Thyroid gland (tissue), 4 donors: ENCODE measurements around the gene KCNK17. TPM values are rescaled to one million over a fixed set of nuclear protein-coding genes. Genes with fewer than 3 reads are reported as not detected.

Experiments used
- DNase-seq, 2 donors: peaks; one replicate each; pipeline ENCODE4 v3.0.0-alpha.2; 2019
- H3K27ac ChIP-seq, 3 donors: fragments of 200-600 bp; sonication (generic); 1 replicate in 2 of 3; 2 replicates in 1 of 3; pipeline ENCODE4 v1.5.1; 2016 to 2019; ENCODE audit warnings: mild to moderate bottlenecking in 1 of 3, moderate library complexity in 1 of 3
- H3K27me3 ChIP-seq: fragments of 200-600 bp; sonication (generic); one replicate; pipeline ENCODE4 v1.5.1; 2019
- H3K36me3 ChIP-seq, 2 donors: fragments of 200-600 bp; sonication (generic); one replicate each; pipeline ENCODE4 v1.5.1; 2016 to 2019
- H3K4me1 ChIP-seq, 2 donors: fragments of 200-600 bp; sonication (generic); one replicate each; pipeline ENCODE4 v1.5.1; 2017 to 2019
- H3K4me3 ChIP-seq, 3 donors: fragments of 200-600 bp; sonication (generic); replicated peaks in 1 of 3; 1 replicate in 2 of 3; 2 replicates in 1 of 3; pipeline ENCODE4 v1.5.1; 2016; ENCODE audit warnings: mild to moderate bottlenecking in 1 of 3
- H3K9me3 ChIP-seq: fragments of 200-600 bp; sonication (generic); one replicate; pipeline ENCODE4 v1.5.1; 2017
- POLR2A ChIP-seq, 2 donors: fragments of 450-650 bp; IDR thresholded peaks; one replicate each; pipeline ENCODE4 v1.6.1; 2017; ENCODE audit warnings: antibody characterized with exemption in 2 of 2, mild to moderate bottlenecking in 2 of 2, moderate library complexity in 1 of 2
- WGBS, 2 donors: methylation state at CpG; one replicate each; pipeline ENCODE4 v1.1.5; 2017; 5-methylcytosine and 5-hydroxymethylcytosine counted together
- intact Hi-C: fragments of 100-400 bp; cut with DNase I; formaldehyde crosslinking; loops from one replicate; pipeline ENCODE4 v1.15.1; 2023
- total RNA-seq, 4 donors: library from RNA; depleted of rRNA; stranded (reverse); fragments of >200 nt; gene quantifications; one replicate each; pipeline ENCODE4 v1.2.3, GENCODE V29; 2016
- TF ChIP-seq, protein P1 (sequence below), 6 experiments: fragments of 200-600 bp in 3 of 6; fragments of 450-650 bp in 3 of 6; sonication (generic) in 3 of 6; IDR thresholded peaks; one replicate each; pipeline ENCODE4 v1.5.1; 2016 to 2019; ENCODE audit warnings: antibody characterized with exemption in 6 of 6, mild to moderate bottlenecking in 2 of 6, inconsistent platforms in 1 of 6, moderate library complexity in 1 of 6

KCNK17 gene
- total RNA-seq, 4 donors from 2014 or later = 1.1 to 11.5 (median 4.5) TPM

DNA sequence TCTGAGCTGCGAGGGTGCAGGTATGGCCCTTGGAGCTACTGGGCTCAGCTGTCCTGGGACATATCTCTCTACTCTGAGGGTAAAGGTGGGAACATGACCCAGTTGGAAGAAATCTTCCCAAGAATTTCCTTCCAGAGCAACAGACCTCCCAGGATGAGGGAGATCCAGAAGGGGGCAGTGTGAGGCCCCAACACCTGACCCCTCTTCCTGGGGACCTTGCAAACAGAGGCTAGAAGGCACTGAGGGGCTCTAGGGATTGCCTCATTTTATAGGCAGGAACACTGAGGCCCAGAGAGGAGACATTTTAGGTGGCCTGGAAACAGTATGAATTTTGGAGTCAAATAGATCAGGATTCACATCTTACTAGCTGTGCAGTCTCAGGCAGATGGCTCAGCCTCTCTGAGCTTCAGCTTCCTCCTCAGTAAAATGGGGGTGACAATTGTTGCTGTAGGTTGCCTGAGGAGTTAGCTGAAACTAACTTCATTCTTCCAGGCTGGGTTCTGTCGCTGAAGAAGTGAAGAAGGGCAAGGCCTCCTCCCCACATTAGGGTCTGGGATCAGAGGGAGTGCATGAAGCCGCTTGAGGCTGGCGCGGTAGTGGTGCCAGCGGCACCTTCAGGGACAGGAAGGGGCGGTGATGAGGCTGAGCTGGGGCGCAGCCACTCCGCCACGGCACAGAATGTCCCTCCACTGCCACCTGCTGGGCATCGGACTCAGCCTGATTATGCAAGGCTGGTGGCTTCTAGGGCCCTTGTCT is 11.4 kb downstream of the KCNK17 start:
- no peak for TF ChIP-seq POLR2A (IDR thresholded peaks at IDR 0.05)
- TF ChIP-seq, protein P1, sequence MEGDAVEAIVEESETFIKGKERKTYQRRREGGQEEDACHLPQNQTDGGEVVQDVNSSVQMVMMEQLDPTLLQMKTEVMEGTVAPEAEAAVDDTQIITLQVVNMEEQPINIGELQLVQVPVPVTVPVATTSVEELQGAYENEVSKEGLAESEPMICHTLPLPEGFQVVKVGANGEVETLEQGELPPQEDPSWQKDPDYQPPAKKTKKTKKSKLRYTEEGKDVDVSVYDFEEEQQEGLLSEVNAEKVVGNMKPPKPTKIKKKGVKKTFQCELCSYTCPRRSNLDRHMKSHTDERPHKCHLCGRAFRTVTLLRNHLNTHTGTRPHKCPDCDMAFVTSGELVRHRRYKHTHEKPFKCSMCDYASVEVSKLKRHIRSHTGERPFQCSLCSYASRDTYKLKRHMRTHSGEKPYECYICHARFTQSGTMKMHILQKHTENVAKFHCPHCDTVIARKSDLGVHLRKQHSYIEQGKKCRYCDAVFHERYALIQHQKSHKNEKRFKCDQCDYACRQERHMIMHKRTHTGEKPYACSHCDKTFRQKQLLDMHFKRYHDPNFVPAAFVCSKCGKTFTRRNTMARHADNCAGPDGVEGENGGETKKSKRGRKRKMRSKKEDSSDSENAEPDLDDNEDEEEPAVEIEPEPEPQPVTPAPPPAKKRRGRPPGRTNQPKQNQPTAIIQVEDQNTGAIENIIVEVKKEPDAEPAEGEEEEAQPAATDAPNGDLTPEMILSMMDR (IDR thresholded peaks at IDR 0.05) = peak; percentile 73 to 97 (median 92)
- Histone ChIP-seq H3K4me1 (peaks cover 0 to 7% of the 10 kb centered on the region in 2 donors), H3K27ac (no peak overlapping the region), H3K4me3 (no peak overlapping the region), H3K27me3 (no peaks in the 10 kb centered on the region), H3K9me3 (no peaks in the 10 kb centered on the region), H3K36me3 (no peaks in the 10 kb centered on the region)
- DNase-seq = peak; percentile 88 to 91
- intact Hi-C loops = loop anchor here (5.0 kb wide), 1 partner anchor 71 kb away; no protein-coding TSS in a partner anchor
- 11 to 14% methylated on average over 6 to 9 of the region's 11 CpGs for WGBS, 2 donors

DNA sequence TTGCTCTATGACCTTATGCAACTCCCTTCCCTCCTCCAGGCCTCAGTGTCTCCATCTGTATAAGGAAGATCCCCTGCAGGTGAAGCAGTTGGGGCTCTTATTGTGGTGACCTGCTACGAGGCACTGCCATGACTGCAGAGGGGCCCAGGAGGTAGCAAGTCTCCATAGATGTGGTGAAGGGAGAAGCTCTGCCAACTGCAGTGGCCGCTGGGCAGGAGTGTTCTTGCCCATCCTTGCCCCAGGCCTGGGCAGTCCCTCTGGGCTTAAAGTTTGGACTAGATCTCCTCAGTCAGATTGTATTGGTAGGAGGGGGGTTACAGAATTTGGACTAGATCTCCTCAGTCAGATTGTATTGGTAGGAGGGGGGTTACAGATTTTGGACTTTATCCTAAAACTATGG is 12.2 kb downstream of the KCNK17 start:
- Histone ChIP-seq H3K9me3 (no peaks in the 10 kb centered on the region), H3K4me3 (no peak overlapping the region), H3K27ac (no peak overlapping the region), H3K27me3 (no peaks in the 10 kb centered on the region), H3K36me3 (no peaks in the 10 kb centered on the region), H3K4me1 (peaks cover 0 to 7% of the 10 kb centered on the region in 2 donors)
- intact Hi-C loops = loop anchor here (5.0 kb wide), 1 partner anchor 70 kb away; no protein-coding TSS in a partner anchor
- DNase-seq = no peak
- TF ChIP-seq, protein P1 (IDR thresholded peaks at IDR 0.05) = no peak
- no peak for TF ChIP-seq POLR2A (IDR thresholded peaks at IDR 0.05)
- 96 to 100% methylated on average over 2 of the region's 2 CpGs for WGBS, 2 donors

DNA sequence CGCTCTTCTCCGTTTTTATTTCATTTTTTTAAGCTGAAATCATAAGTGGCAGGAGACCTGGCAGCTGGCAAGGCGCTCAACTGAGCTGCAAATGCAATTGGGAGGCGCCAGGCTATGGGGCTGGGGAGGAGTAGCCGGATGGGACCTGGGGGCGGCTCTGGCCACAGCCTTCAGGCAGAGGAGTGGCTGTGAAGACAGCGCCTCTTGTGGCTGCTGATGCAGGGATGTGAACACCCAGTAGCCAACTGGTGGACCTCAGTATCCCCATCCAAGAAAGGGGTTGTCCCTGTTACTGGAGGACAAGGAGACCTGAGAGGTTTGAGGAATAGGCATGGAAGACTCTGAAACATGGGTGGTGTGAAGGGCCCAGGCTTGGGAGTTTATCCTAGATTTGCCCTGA is 12.6 kb downstream of the KCNK17 start:
- no peak for DNase-seq
- H3K4me3 ChIP-seq = no peak overlapping the region
- no peaks in the 10 kb centered on the region for H3K27me3 ChIP-seq
- no peak for TF ChIP-seq POLR2A (IDR thresholded peaks at IDR 0.05)
- TF ChIP-seq, protein P1 (IDR thresholded peaks at IDR 0.05) = no peak
- H3K36me3 ChIP-seq = no peaks in the 10 kb centered on the region
- H3K4me1 ChIP-seq = peaks cover 0 to 7% of the 10 kb centered on the region in 2 donors
- no peaks in the 10 kb centered on the region for H3K9me3 ChIP-seq
- intact Hi-C loops = loop anchor here (5.0 kb wide), 1 partner anchor 69 kb away; no protein-coding TSS in a partner anchor
- 76 to 87% methylated on average over 7 of the region's 7 CpGs for WGBS, 2 donors
- no peak overlapping the region for H3K27ac ChIP-seq

DNA sequence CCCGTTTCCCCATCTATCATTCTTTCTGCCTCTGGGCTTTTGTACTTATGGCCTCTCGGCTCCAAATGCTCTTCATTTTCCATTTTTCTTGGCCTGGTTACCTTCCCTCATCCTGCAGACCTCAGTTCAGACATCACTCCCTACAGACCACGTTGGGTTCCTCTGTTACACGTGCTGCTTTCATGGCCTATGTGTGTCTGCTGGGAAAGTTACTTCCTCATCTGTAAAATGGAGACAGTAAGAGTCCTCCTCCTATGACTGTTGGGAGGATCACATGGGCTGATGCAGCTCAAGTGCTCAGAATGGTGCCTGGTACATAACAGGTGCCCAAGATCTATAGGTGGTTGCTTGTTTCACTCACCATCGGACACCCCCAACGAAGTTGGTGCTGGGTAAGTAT is 13.5 kb downstream of the KCNK17 start:
- DNase-seq = no peak
- no peak for TF ChIP-seq POLR2A (IDR thresholded peaks at IDR 0.05)
- TF ChIP-seq, protein P1 (IDR thresholded peaks at IDR 0.05) = no peak
- H3K27ac ChIP-seq = no peak overlapping the region
- 81 to 90% methylated on average over 6 of the region's 6 CpGs for WGBS, 2 donors
- H3K36me3 ChIP-seq = no peaks in the 10 kb centered on the region
- no peaks in the 10 kb centered on the region for H3K9me3 ChIP-seq
- H3K4me3 ChIP-seq = no peak overlapping the region
- peaks cover 0 to 9% of the 10 kb centered on the region in 2 donors for H3K4me1 ChIP-seq
- intact Hi-C loops = loop anchor here (5.0 kb wide), 1 partner anchor 68 kb away; no protein-coding TSS in a partner anchor
- no peaks in the 10 kb centered on the region for H3K27me3 ChIP-seq

DNA sequence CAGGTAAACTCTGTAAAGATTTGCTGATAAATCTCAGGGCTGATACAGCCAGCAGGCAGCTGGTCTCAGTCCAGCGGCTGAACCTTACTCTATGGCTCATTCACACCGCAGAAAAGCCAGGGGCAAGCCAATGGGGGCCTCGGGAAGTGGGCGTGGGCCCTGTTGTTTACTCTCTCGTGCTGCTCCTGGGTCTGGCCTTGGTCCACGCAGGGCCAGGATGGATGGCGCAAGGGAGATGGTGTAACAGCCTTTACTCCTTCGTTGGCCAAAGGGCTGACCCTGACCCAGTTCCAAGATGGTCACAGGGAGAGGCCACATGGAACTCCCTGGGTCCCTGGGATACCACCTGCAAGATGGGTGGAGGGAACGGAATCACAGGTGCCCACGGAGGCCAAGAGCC is 16.2 kb downstream of the KCNK17 start:
- no peak for DNase-seq
- intact Hi-C loops = no loop called here
- Histone ChIP-seq H3K9me3 (no peaks in the 10 kb centered on the region), H3K4me3 (no peak overlapping the region), H3K4me1 (peaks cover 0 to 11% of the 10 kb centered on the region in 2 donors), H3K36me3 (no peaks in the 10 kb centered on the region), H3K27ac (no peak overlapping the region), H3K27me3 (no peaks in the 10 kb centered on the region)
- TF ChIP-seq, protein P1 (IDR thresholded peaks at IDR 0.05) = no peak
- no peak for TF ChIP-seq POLR2A (IDR thresholded peaks at IDR 0.05)
- WGBS, 2 donors = 59 to 70% methylated on average over 7 to 10 of the region's 10 CpGs
